ENCODE results near the gene SLC22A13. TPM values are rescaled to one million over a fixed set of nuclear protein-coding genes. Genes with fewer than 3 reads are reported as not detected.
"Not testable (repeated sequence)": the region's sequence is repeated elsewhere in the genome, so short reads cannot be mapped to it uniquely, and the experiment has no call there.

The SLC22A13 gene
- total and polyA plus RNA-seq, 2 experiments from 2014 or later, result 0.13 to 0.66 TPM

- H3K36me3 ChIP-seq (ENCODE audit: insufficient read depth), result no peaks in the 10 kb centered on the region
- no peak overlapping the region for H3K4me2 ChIP-seq
- Mint-ChIP-seq H3K4me3 (no peak overlapping the region), H3K4me1 (0 out of 3 replicates have a peak, but pooled peaks cover 5% of the 10 kb centered on the region), H3K27ac (no peak overlapping the region), H3K27me3 (ENCODE audit: insufficient read depth, low read depth, poor library complexity) (peaks cover 3% of the 10 kb centered on the region), H3K9me3 (no peaks in the 10 kb centered on the region; the same call in 2 of the 3 replicates), H3K36me3 (ENCODE audit: low read depth) (no peaks in the 10 kb centered on the region)
- TF ChIP-seq ETS1 (IDR thresholded peaks at IDR 0.05) (no peak), ZNF462 (CRISPR knock-in tag; IDR thresholded peaks at IDR 0.05) (no peak), ZNF114 (CRISPR knock-in tag; IDR thresholded peaks at IDR 0.05) (no peak), JUNB (IDR thresholded peaks at IDR 0.05; ENCODE audit: unreplicated experiment) (no peak), CTCF (conservative IDR thresholded peaks at IDR 0.05; ENCODE audit: low read depth in 2 of 2) (no peak)
- TF ChIP-seq, protein P1, sequence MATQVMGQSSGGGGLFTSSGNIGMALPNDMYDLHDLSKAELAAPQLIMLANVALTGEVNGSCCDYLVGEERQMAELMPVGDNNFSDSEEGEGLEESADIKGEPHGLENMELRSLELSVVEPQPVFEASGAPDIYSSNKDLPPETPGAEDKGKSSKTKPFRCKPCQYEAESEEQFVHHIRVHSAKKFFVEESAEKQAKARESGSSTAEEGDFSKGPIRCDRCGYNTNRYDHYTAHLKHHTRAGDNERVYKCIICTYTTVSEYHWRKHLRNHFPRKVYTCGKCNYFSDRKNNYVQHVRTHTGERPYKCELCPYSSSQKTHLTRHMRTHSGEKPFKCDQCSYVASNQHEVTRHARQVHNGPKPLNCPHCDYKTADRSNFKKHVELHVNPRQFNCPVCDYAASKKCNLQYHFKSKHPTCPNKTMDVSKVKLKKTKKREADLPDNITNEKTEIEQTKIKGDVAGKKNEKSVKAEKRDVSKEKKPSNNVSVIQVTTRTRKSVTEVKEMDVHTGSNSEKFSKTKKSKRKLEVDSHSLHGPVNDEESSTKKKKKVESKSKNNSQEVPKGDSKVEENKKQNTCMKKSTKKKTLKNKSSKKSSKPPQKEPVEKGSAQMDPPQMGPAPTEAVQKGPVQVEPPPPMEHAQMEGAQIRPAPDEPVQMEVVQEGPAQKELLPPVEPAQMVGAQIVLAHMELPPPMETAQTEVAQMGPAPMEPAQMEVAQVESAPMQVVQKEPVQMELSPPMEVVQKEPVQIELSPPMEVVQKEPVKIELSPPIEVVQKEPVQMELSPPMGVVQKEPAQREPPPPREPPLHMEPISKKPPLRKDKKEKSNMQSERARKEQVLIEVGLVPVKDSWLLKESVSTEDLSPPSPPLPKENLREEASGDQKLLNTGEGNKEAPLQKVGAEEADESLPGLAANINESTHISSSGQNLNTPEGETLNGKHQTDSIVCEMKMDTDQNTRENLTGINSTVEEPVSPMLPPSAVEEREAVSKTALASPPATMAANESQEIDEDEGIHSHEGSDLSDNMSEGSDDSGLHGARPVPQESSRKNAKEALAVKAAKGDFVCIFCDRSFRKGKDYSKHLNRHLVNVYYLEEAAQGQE (IDR thresholded peaks at IDR 0.05; ENCODE audit: unreplicated experiment), result no peak
- H3K27me3 ChIP-seq (ENCODE audit: insufficient read depth), result no peaks in the 10 kb centered on the region
- no peak for DNase-seq (ENCODE audit: low spot score)
- no peak for ATAC-seq
- no peaks in the 10 kb centered on the region for H3K79me2 ChIP-seq (replicated peaks; ENCODE audit: insufficient read depth)
- no peaks in the 10 kb centered on the region for H3K4me1 ChIP-seq (ENCODE audit: insufficient read depth)
- no peak overlapping the region for H3K27ac ChIP-seq (ENCODE audit: low read depth)
- H3K4me3 ChIP-seq, result no peak overlapping the region
- H2AFZ ChIP-seq, result no peak overlapping the region
- H3K9me2 ChIP-seq (ENCODE audit: insufficient read depth), result no peaks in the 10 kb centered on the region
- no peaks in the 10 kb centered on the region for H4K20me1 ChIP-seq (replicated peaks; ENCODE audit: insufficient read depth)
- no peaks in the 10 kb centered on the region for H3F3A ChIP-seq (replicated peaks; ENCODE audit: low read depth)
These were observed 19.1 kb downstream of the SLC22A13 start for GRCh38 chr3:38284756-38285150.

GRCh38 chr3:38289286-38290217 is 23.9 kb downstream of the SLC22A13 start:
- not testable (repeated sequence) for DNase-seq (ENCODE audit: low spot score); H3K4me2 ChIP-seq; H3K4me1 Mint-ChIP-seq; H3K27me3 ChIP-seq (ENCODE audit: insufficient read depth); H4K20me1 ChIP-seq (replicated peaks; ENCODE audit: insufficient read depth); H3K9me2 ChIP-seq (ENCODE audit: insufficient read depth); ATAC-seq; H3K4me3 Mint-ChIP-seq; H3K9me3 Mint-ChIP-seq; H3K36me3 ChIP-seq (ENCODE audit: insufficient read depth); H3K4me1 ChIP-seq (ENCODE audit: insufficient read depth); H3K4me3 ChIP-seq; H3K27me3 Mint-ChIP-seq (ENCODE audit: insufficient read depth, low read depth, poor library complexity); H3K27ac Mint-ChIP-seq; H3K36me3 Mint-ChIP-seq (ENCODE audit: low read depth); H3F3A ChIP-seq (replicated peaks; ENCODE audit: low read depth); H3K27ac ChIP-seq (ENCODE audit: low read depth); H3K79me2 ChIP-seq (replicated peaks; ENCODE audit: insufficient read depth)
- H2AFZ ChIP-seq, result peak overlapping the region; percentile 56
